ENCODE data around the gene CENPA. TPM values are rescaled to one million over a fixed set of nuclear protein-coding genes. Genes with fewer than 3 reads are reported as not detected.

CENPA gene
- total and polyA plus RNA-seq, 2 of the 13 experiments (the other 11 are each of a cell fraction or from before 2014, with no cell fraction given), result 28.5 to 38.5 TPM

- TF ChIP-seq TAF1 (CRISPR knock-in tag; IDR thresholded peaks at IDR 0.05) (peak; percentile 58; the same call in 1 of the 2 replicates), POLR2AphosphoS2 (IDR thresholded peaks at IDR 0.05; ENCODE audit: low read depth, low read length) (peak; percentile 32; the same call in 1 of the 2 replicates), HES4 (CRISPR knock-in tag; IDR thresholded peaks at IDR 0.05; ENCODE audit: borderline replicate concordance) (peak; percentile 97), MIER2 (CRISPR knock-in tag; IDR thresholded peaks at IDR 0.05) (peak; percentile 78; the same call in 1 of the 2 replicates), BRD4 (CRISPR knock-in tag; IDR thresholded peaks at IDR 0.05) (0 out of 2 replicates have a peak, but pooled peaks have one; percentile 59), MAFG (CRISPR knock-in tag; IDR thresholded peaks at IDR 0.05) (no peak), ZNF672 (CRISPR knock-in tag; IDR thresholded peaks at IDR 0.05) (peak; percentile 92; the same call in 1 of the 2 replicates), NPAS2 (CRISPR knock-in tag; IDR thresholded peaks at IDR 0.05; ENCODE audit: borderline replicate concordance) (no peak), MEF2D (CRISPR knock-in tag; IDR thresholded peaks at IDR 0.05) (peak; percentile 98), KLF13 (CRISPR knock-in tag; IDR thresholded peaks at IDR 0.05) (peak; percentile 65; the same call in 1 of the 2 replicates), SP2 (CRISPR knock-in tag; IDR thresholded peaks at IDR 0.05) (peak; percentile 99), HOXA5 (CRISPR knock-in tag; IDR thresholded peaks at IDR 0.05) (peak; percentile 95), GATA4 (IDR thresholded peaks at IDR 0.05; ENCODE audit: borderline replicate concordance, low read depth) (0 out of 2 replicates have a peak, but pooled peaks have one; percentile 9), MIER3 (CRISPR knock-in tag; IDR thresholded peaks at IDR 0.05; ENCODE audit: borderline replicate concordance) (peak; percentile 92; the same call in 1 of the 2 replicates), ZNF784 (CRISPR knock-in tag; IDR thresholded peaks at IDR 0.05; ENCODE audit: borderline replicate concordance) (peak; percentile 96), TBL1XR1 (IDR thresholded peaks at IDR 0.05; ENCODE audit: borderline replicate concordance, low read length, partially characterized antibody) (peak; percentile 18), CEBPZ (IDR thresholded peaks at IDR 0.05; ENCODE audit: low read length) (peak; percentile 94), ZKSCAN8 (CRISPR knock-in tag; IDR thresholded peaks at IDR 0.05; ENCODE audit: borderline replicate concordance) (peak; percentile 89), FOXP4 (CRISPR knock-in tag; IDR thresholded peaks at IDR 0.05) (peak; percentile 86)
- TF ChIP-seq, protein P1, sequence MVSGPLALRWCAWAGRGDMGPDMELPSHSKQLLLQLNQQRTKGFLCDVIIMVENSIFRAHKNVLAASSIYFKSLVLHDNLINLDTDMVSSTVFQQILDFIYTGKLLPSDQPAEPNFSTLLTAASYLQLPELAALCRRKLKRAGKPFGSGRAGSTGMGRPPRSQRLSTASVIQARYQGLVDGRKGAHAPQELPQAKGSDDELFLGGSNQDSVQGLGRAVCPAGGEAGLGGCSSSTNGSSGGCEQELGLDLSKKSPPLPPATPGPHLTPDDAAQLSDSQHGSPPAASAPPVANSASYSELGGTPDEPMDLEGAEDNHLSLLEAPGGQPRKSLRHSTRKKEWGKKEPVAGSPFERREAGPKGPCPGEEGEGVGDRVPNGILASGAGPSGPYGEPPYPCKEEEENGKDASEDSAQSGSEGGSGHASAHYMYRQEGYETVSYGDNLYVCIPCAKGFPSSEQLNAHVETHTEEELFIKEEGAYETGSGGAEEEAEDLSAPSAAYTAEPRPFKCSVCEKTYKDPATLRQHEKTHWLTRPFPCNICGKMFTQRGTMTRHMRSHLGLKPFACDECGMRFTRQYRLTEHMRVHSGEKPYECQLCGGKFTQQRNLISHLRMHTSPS (CRISPR knock-in tag; IDR thresholded peaks at IDR 0.05; ENCODE audit: low read depth), result peak; percentile 43; the same call in 1 of the 2 replicates
Measured at GRCh38 chr2:26785431-26786206, at the start of gene CENPA (continued).

Data from HepG2 (cell line).